K562 (cell line): ENCODE results near the gene ELMO1. TPM values are rescaled to one million over a fixed set of nuclear protein-coding genes. Genes with fewer than 3 reads are reported as not detected.
A peak's percentile ranks its signal among the peaks of the same experiment; 100 is the strongest.

ENCODE experiments used
- ATAC-seq: fragments of 200-7000 bp; cut with Tn5 transposase; 3 replicates; pipeline ENCODE4 v1.9.1; 2020; ENCODE audit warnings: moderate library complexity
- BruUV-seq: library from RNA; stranded (reverse); fragments of 400-500 nt; replicated peaks from 2 replicates; lab custom pipeline; 2021; lab: Mats Ljungman, UMichigan
- CTCF ChIA-PET: fragments of 300-600 bp; formaldehyde crosslinking; extraction: SDS; loops from one replicate; lab custom pipeline; 2021; ENCODE audit warnings: low intra/inter-chr PET ratio; lab: Yijun Ruan, JAX
- POLR2A ChIA-PET: fragments of 300-600, 350-650 bp; sonication (Branson Sonifier 250); formaldehyde crosslinking; extraction: SDS; loops from one replicate; lab custom pipeline; 2021; ENCODE audit warnings: antibody characterized with exemption, inconsistent platforms; lab: Yijun Ruan, JAX
- DNase-seq, 4 experiments: peaks; one replicate each; pipeline versions ENCODE4 v3.0.0 to v3.0.0-alpha.2; 2011 to 2018; ENCODE audit warnings: low spot score in 3 of 4, mixed read lengths in 3 of 4; ENCODE audit errors: extremely low read depth in 1 of 4
- FAIRE-seq: peaks from 2 replicates; lab custom pipeline; 2011; peaks lifted over from hg19 to GRCh38; lab: Jason Lieb, UNC
- H2AFZ ChIP-seq: 2 replicates; pipeline ENCODE4 v1.6.0; 2011; ENCODE audit warnings: low read depth, low read length, control low read depth, inconsistent platforms
- H3K27ac ChIP-seq: fragments of 200-600 bp; 3 replicates; pipeline ENCODE4 v1.8.0; 2011; ENCODE audit warnings: low read depth, mild to moderate bottlenecking, control low read depth, inconsistent platforms, low read length, moderate library complexity, mixed read lengths; ENCODE audit errors: extremely low read depth
- H3K27me3 ChIP-seq, 2 experiments: fragments of 300-600 bp in 1 of 2; 2 replicates in 1 of 2; 3 replicates in 1 of 2; pipeline versions ENCODE4 v1.6.0 to v1.8.0; 2011; ENCODE audit warnings: inconsistent platforms in 2 of 2, low read length in 2 of 2, mild to moderate bottlenecking in 1 of 2, mixed read lengths in 1 of 2, moderate library complexity in 1 of 2; ENCODE audit not compliant: control insufficient read depth in 2 of 2, insufficient read depth in 2 of 2
- H3K36me3 ChIP-seq: fragments of 300-600 bp; 3 replicates; pipeline ENCODE4 v1.8.0; 2011; ENCODE audit warnings: mild to moderate bottlenecking, low read length, inconsistent platforms; ENCODE audit not compliant: control insufficient read depth, insufficient read depth
- H3K4me1 ChIP-seq, 2 experiments: fragments of 200-600 bp in 1 of 2; replicated peaks in 1 of 2; 2 replicates in 1 of 2; 3 replicates in 1 of 2; pipeline versions ENCODE4 v1.5.1 to v1.8.0; 2011; ENCODE audit warnings: inconsistent platforms in 2 of 2, low read length in 2 of 2, mild to moderate bottlenecking in 1 of 2, mixed read lengths in 1 of 2, moderate library complexity in 1 of 2; ENCODE audit not compliant: control insufficient read depth in 2 of 2, insufficient read depth in 2 of 2
- H3K4me2 ChIP-seq: 2 replicates; pipeline ENCODE4 v1.6.1; 2011; ENCODE audit warnings: low read length, control low read depth, inconsistent platforms, mixed read lengths; ENCODE audit not compliant: insufficient read depth
- H3K4me3 ChIP-seq: fragments of 200-600 bp; sonication (generic), shearing (Covaris generic); 2 replicates; pipeline ENCODE4 v1.5.1; 2016; ENCODE audit warnings: control low read depth, inconsistent platforms
- H3K79me2 ChIP-seq: fragments of 200-600 bp; 3 replicates; pipeline ENCODE4 v1.8.0; 2011; ENCODE audit warnings: low read length, inconsistent platforms; ENCODE audit not compliant: control insufficient read depth, insufficient read depth
- H3K9ac ChIP-seq, 2 experiments: 2 replicates each; pipeline versions ENCODE4 v1.6.0 to v1.6.1; 2011; ENCODE audit warnings: low read depth in 2 of 2, low read length in 2 of 2, control low read depth in 1 of 2, inconsistent platforms in 1 of 2, mild to moderate bottlenecking in 1 of 2, mixed read lengths in 1 of 2; ENCODE audit not compliant: insufficient read depth in 1 of 2
- H3K9me1 ChIP-seq: one replicate; pipeline ENCODE4 v1.6.0; 2011; ENCODE audit warnings: inconsistent platforms, mild to moderate bottlenecking, low read length, moderate library complexity; ENCODE audit not compliant: control insufficient read depth, insufficient read depth
- H3K9me3 ChIP-seq: replicated peaks from 2 replicates; pipeline ENCODE4 v1.5.1; 2011; ENCODE audit warnings: low read depth, low read length, inconsistent platforms; ENCODE audit not compliant: control insufficient read depth, insufficient read depth
- H4K20me1 ChIP-seq: replicated peaks from 2 replicates; pipeline ENCODE4 v1.6.1; 2011; ENCODE audit warnings: low read length, inconsistent platforms, mixed read lengths; ENCODE audit not compliant: control insufficient read depth, insufficient read depth
- ATF1 ChIP-seq, 2 experiments: fragments of 450-650 bp in 1 of 2; IDR thresholded peaks; 2 replicates each; pipeline ENCODE4 v1.6.1; 2016; ENCODE audit warnings: missing compliant biosample characterization in 1 of 2, missing genetic modification characterization in 1 of 2
- BRD4 ChIP-seq: fragments of 200-600 bp; sonication (generic); IDR thresholded peaks from 2 replicates; pipeline ENCODE4 v1.6.1; 2017; ENCODE audit warnings: inconsistent platforms
- DPF2 ChIP-seq: fragments of 450-650 bp; IDR thresholded peaks from 2 replicates; pipeline ENCODE4 v1.6.1; 2016
- FOSL1 ChIP-seq: fragments of 200-800 bp; sonication (Bioruptor generic); conservative IDR thresholded peaks from 2 replicates; pipeline ENCODE4 v1.6.1; 2016; ENCODE audit warnings: missing genetic modification characterization, missing compliant biosample characterization
- FOXK1 ChIP-seq: sonication (generic); formaldehyde crosslinking; IDR thresholded peaks from 2 replicates; pipeline ENCODE4 v1.8.0; 2022; ENCODE audit warnings: missing genetic modification reagents, mild to moderate bottlenecking, borderline replicate concordance
- JUN ChIP-seq, 2 experiments: sonication (generic) in 1 of 2; formaldehyde crosslinking in 1 of 2; IDR thresholded peaks; 2 replicates each; pipeline versions ENCODE4 v1.6.1 to v1.8.0; 2012 to 2022; ENCODE audit warnings: borderline replicate concordance in 2 of 2, mild to moderate bottlenecking in 2 of 2, improper control_type of control experiment in 1 of 2, low read depth in 1 of 2, low read length in 1 of 2, missing genetic modification reagents in 1 of 2
- JUND ChIP-seq, 2 experiments: IDR thresholded peaks; 2 replicates in 1 of 2; 3 replicates in 1 of 2; pipeline ENCODE4 v1.6.1; 2011; ENCODE audit warnings: borderline replicate concordance in 2 of 2, low read depth in 2 of 2, low read length in 2 of 2, improper control_type of control experiment in 1 of 2, missing biosample characterization in 1 of 2, missing genetic modification characterization in 1 of 2, missing genetic modification reagents in 1 of 2
- NFE2 ChIP-seq: IDR thresholded peaks from 2 replicates; pipeline ENCODE4 v1.6.1; 2014; ENCODE audit warnings: antibody characterized with exemption, low read depth
- NRF1 ChIP-seq, 2 experiments: fragments of 450-650 bp; IDR thresholded peaks in 1 of 2; conservative IDR thresholded peaks in 1 of 2; 2 replicates each; pipeline ENCODE4 v1.6.1; 2014; ENCODE audit warnings: mild to moderate bottlenecking in 2 of 2
- SMARCE1 ChIP-seq: fragments of 450-650 bp; IDR thresholded peaks from 2 replicates; pipeline ENCODE4 v1.7.1; 2016; ENCODE audit warnings: mild to moderate bottlenecking
- SRSF3 ChIP-seq: fragments of 200-400 bp; formaldehyde crosslinking; IDR thresholded peaks from 2 replicates; pipeline ENCODE4 v1.6.1; 2016; ENCODE audit warnings: mild to moderate bottlenecking, low read length, moderate library complexity; ENCODE audit not compliant: insufficient read depth
- TEAD4 ChIP-seq, 2 experiments: sonication (generic) in 1 of 2; formaldehyde crosslinking in 1 of 2; IDR thresholded peaks; 2 replicates each; pipeline versions ENCODE4 v1.6.1 to v1.8.0; 2012 to 2022; ENCODE audit warnings: borderline replicate concordance in 1 of 2, inconsistent platforms in 1 of 2, low read length in 1 of 2, mild to moderate bottlenecking in 1 of 2, missing genetic modification reagents in 1 of 2
- ZNF384 ChIP-seq: IDR thresholded peaks from 2 replicates; pipeline ENCODE4 v1.6.1; 2012; ENCODE audit warnings: low read depth, low read length, improper control_type of control experiment
- WGBS: fragments of 100-300 bp; shearing (Covaris generic); methylation state at CpG from one replicate; pipeline ENCODE4 v1.1.6; 2016; ENCODE audit warnings: low coverage, mixed read lengths; ENCODE audit not compliant: insufficient coverage; ENCODE audit errors: missing lambda C conversion rate; 5-methylcytosine and 5-hydroxymethylcytosine counted together
- in situ Hi-C: fragments of 300-500 bp; cut with MboI; formaldehyde crosslinking; loops from 4 replicates; pipeline ENCODE4 v1.15.0; 2018; ENCODE audit warnings: inconsistent platforms, mixed read lengths
- intact Hi-C: fragments of 100-400 bp; cut with micrococcal nuclease; formaldehyde crosslinking; loops from 2 replicates; pipeline ENCODE4 v1.14.2; 2022
- polyA plus RNA-seq, 8 experiments: library from polyadenylated mRNA; depleted of rRNA in 4 of 8; stranded (reverse) in 5 of 8; unstranded in 3 of 8; fragments of >200 nt; fragmentation: Nextera tagmentation in 2 of 8; fragmentation: Illumina TruSeq in 1 of 8; extraction: Ambion mirVana in 2 of 8; extraction: Trizol in 1 of 8; gene quantifications; 2 replicates each; pipeline versions ENCODE4 v1.2.1 to v1.2.3, GENCODE V29; 2011 to 2014; ENCODE audit warnings: inconsistent platforms in 1 of 8, missing spikeins in 1 of 8
- total RNA-seq, 7 experiments: library from RNA; depleted of rRNA in 6 of 7; stranded (reverse); fragments of >200 nt in 6 of 7; fragmentation: Illumina TruSeq in 2 of 7; extraction: Trizol in 2 of 7; gene quantifications; 2 replicates each; pipeline versions ENCODE4 v1.2.1 to v1.2.3, GENCODE V29; 2011 to 2021; ENCODE audit warnings: low replicate concordance in 1 of 7
- TF ChIP-seq, protein P1 (sequence below), 2 experiments: fragments of 150-350 bp in 1 of 2; IDR thresholded peaks; 2 replicates each; pipeline ENCODE4 v1.6.1; 2012 to 2016; ENCODE audit warnings: low read depth in 2 of 2, low read length in 2 of 2, mild to moderate bottlenecking in 1 of 2, moderate library complexity in 1 of 2
- TF ChIP-seq, protein P2 (sequence below), 2 experiments: fragments of 450-650 bp; conservative IDR thresholded peaks; 2 replicates each; pipeline ENCODE4 v1.6.1; 2017; ENCODE audit warnings: mild to moderate bottlenecking in 2 of 2, moderate library complexity in 2 of 2

ELMO1 gene
- total and polyA plus RNA-seq, 9 of the 15 experiments (the other 6 are each of a cell fraction or from before 2014, with no cell fraction given) = 0.36 to 7.2 (median 3.6) TPM

DNA sequence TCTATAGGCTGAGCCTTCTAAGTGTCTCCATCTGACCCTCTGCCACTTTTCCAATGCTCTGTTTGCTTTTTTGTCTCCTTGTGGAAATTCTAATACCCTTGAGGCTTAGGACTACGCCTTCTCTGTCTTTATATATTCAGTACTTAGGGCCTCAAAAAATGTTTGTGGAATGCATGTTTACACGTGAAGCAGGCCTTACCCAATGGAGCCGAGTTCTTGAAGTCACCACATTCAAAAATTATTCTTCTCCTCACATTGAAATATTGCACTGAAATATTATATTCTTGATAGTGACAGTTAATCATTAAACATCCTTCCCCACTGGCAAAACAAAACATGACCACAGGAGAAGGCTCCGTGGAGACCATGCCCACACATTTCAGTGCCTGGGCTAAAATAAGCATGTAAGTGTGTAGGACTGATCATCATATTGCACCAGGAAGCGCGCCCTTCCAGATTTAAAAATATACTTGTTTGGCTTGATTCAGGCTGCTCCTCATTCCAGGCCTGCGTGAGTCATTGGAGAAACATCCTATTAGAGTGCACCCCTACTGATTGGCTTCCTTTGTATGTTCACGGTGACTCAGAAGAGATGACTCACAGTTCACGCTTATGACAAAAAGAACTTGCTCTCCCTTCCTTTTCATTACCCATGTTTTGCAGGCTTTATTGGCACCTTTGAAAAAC is 416.9 kb downstream of the ELMO1 start:
- FAIRE-seq (peak; percentile 68), ATAC-seq (peak; percentile 78), DNase-seq (peak; percentile 35 to 64 (median 46))
- no peaks in the 10 kb centered on the region for H3K9me3 ChIP-seq
- H2AFZ ChIP-seq = no peak overlapping the region
- POLR2A ChIA-PET = no interaction called here
- H3K4me1 ChIP-seq = peaks cover 0 to 6% of the 10 kb centered on the region in 2 experiments; a peak in 1 of 5 replicates
- H4K20me1 ChIP-seq = no peaks in the 10 kb centered on the region
- H3K9ac ChIP-seq = no peak overlapping the region
- no peaks in the 10 kb centered on the region for H3K79me2 ChIP-seq
- CTCF ChIA-PET = no interaction called here
- no peaks in the 10 kb centered on the region for H3K9me1 ChIP-seq
- in situ Hi-C loops = no loop called here
- no peak overlapping the region for H3K4me2 ChIP-seq
- BruUV-seq = no TSS peak
- WGBS = 3% methylated on average over 9 of the region's 9 CpGs
- intact Hi-C loops = no loop called here
- no peaks in the 10 kb centered on the region for H3K36me3 ChIP-seq
- H3K27me3 ChIP-seq = no peaks in the 10 kb centered on the region
- H3K27ac ChIP-seq = no peak overlapping the region
- no peak overlapping the region for H3K4me3 ChIP-seq
- TF ChIP-seq SMARCE1 (peak; percentile 71), TEAD4 (IDR thresholded peaks at IDR 0.05; ENCODE audit: low read length) (peak; percentile 53; the same call in 1 of the 2 replicates), TEAD4 (CRISPR knock-in tag; IDR thresholded peaks at IDR 0.05; ENCODE audit: borderline replicate concordance) (no peak), DPF2 (peak; percentile 53), JUND (IDR thresholded peaks at IDR 0.05; ENCODE audit: borderline replicate concordance, low read depth, low read length) (peak; percentile 96), JUND (tag; IDR thresholded peaks at IDR 0.05; ENCODE audit: borderline replicate concordance, low read depth, low read length) (peak; percentile 92), FOXK1 (CRISPR knock-in tag) (no peak), NFE2 (peak; percentile 22; the same call in 1 of the 2 replicates), JUN (IDR thresholded peaks at IDR 0.05; ENCODE audit: borderline replicate concordance, low read depth, low read length) (peak; percentile 89), JUN (CRISPR knock-in tag; IDR thresholded peaks at IDR 0.05; ENCODE audit: borderline replicate concordance) (no peak), ATF1 (CRISPR knock-in tag; IDR thresholded peaks at IDR 0.05) (no peak), ATF1 (tag; IDR thresholded peaks at IDR 0.05) (peak; percentile 26; the same call in 1 of the 2 replicates), SRSF3 (no peak), BRD4 (no peak), NRF1 (conservative IDR thresholded peaks at IDR 0.05 in 1 of 2, IDR thresholded peaks at IDR 0.05 in 1 of 2) (0 out of 4 replicates have a peak, but pooled peaks have one; percentile 14 to 36), FOSL1 (tag) (peak; percentile 99), ZNF384 (no peak)
- TF ChIP-seq, protein P1, sequence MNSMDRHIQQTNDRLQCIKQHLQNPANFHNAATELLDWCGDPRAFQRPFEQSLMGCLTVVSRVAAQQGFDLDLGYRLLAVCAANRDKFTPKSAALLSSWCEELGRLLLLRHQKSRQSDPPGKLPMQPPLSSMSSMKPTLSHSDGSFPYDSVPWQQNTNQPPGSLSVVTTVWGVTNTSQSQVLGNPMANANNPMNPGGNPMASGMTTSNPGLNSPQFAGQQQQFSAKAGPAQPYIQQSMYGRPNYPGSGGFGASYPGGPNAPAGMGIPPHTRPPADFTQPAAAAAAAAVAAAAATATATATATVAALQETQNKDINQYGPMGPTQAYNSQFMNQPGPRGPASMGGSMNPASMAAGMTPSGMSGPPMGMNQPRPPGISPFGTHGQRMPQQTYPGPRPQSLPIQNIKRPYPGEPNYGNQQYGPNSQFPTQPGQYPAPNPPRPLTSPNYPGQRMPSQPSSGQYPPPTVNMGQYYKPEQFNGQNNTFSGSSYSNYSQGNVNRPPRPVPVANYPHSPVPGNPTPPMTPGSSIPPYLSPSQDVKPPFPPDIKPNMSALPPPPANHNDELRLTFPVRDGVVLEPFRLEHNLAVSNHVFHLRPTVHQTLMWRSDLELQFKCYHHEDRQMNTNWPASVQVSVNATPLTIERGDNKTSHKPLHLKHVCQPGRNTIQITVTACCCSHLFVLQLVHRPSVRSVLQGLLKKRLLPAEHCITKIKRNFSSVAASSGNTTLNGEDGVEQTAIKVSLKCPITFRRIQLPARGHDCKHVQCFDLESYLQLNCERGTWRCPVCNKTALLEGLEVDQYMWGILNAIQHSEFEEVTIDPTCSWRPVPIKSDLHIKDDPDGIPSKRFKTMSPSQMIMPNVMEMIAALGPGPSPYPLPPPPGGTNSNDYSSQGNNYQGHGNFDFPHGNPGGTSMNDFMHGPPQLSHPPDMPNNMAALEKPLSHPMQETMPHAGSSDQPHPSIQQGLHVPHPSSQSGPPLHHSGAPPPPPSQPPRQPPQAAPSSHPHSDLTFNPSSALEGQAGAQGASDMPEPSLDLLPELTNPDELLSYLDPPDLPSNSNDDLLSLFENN (IDR thresholded peaks at IDR 0.05; ENCODE audit: low read depth in 2 of 2, low read length in 2 of 2) = no peak
- TF ChIP-seq, protein P2, sequence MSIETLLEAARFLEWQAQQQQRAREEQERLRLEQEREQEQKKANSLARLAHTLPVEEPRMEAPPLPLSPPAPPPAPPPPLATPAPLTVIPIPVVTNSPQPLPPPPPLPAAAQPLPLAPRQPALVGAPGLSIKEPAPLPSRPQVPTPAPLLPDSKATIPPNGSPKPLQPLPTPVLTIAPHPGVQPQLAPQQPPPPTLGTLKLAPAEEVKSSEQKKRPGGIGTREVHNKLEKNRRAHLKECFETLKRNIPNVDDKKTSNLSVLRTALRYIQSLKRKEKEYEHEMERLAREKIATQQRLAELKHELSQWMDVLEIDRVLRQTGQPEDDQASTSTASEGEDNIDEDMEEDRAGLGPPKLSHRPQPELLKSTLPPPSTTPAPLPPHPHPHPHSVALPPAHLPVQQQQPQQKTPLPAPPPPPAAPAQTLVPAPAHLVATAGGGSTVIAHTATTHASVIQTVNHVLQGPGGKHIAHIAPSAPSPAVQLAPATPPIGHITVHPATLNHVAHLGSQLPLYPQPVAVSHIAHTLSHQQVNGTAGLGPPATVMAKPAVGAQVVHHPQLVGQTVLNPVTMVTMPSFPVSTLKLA (conservative IDR thresholded peaks at IDR 0.05) = no peak
